Endothelial cell of umbilical vein (primary cell): ENCODE data around the gene LMNA.

Experiments used
- CTCF ChIP-seq, 2 donors: IDR thresholded peaks; 1 replicate in 1 of 2; 2 replicates in 1 of 2; pipeline ENCODE4 v1.5.1; 2011; ENCODE audit warnings: low read length in 2 of 2, mild to moderate bottlenecking in 2 of 2, moderate library complexity in 2 of 2, control low read depth in 1 of 2, inconsistent platforms in 1 of 2, low read depth in 1 of 2; ENCODE audit not compliant: insufficient read depth in 1 of 2; ENCODE audit errors: extremely low read depth in 1 of 2
- EZH2 ChIP-seq: IDR thresholded peaks from 2 replicates; pipeline ENCODE4 v1.6.1; 2012; ENCODE audit warnings: borderline replicate concordance, low read depth, mild to moderate bottlenecking, moderate library complexity, low read length, inconsistent platforms; ENCODE audit not compliant: severe bottlenecking
- JUN ChIP-seq: IDR thresholded peaks from 2 replicates; pipeline ENCODE4 v1.6.1; 2011; ENCODE audit warnings: borderline replicate concordance, low read depth; ENCODE audit not compliant: insufficient read length, insufficient read depth
- MYC ChIP-seq: IDR thresholded peaks from one replicate; pipeline ENCODE4 v1.6.1; 2011; ENCODE audit warnings: mild to moderate bottlenecking, low read depth, low read length
- POLR2A ChIP-seq: IDR thresholded peaks from 2 replicates; pipeline ENCODE4 v1.6.1; 2012; ENCODE audit warnings: low read depth, mild to moderate bottlenecking, control low read depth, low read length
- POLR2AphosphoS5 ChIP-seq: IDR thresholded peaks from 2 replicates; pipeline ENCODE4 v1.6.1; 2012; ENCODE audit warnings: low read depth, mild to moderate bottlenecking, control low read depth, low read length, moderate library complexity; ENCODE audit not compliant: insufficient read depth
- TF ChIP-seq, protein P1 (sequence below): IDR thresholded peaks from 2 replicates; pipeline ENCODE4 v1.6.1; 2011; ENCODE audit not compliant: insufficient read depth, insufficient read length

DNA sequence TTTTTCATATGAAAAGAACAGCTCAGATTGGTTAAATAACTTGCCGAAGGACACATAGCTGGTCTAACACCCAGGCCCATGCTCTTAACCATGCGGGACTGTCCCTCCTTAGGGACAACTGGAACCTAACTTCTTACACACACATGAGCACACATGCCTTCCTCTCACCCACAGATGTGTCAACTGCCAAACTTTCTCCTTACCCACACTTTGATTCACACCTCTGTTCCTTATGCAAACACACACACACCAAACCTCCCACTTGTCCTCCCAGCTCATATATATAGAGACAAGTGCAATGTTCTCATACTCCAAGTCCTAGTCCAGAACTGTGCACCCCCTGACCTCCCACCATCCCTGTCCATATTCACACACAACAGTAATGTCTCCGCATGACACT lies 49.3 kb upstream of the LMNA start:
- TF ChIP-seq POLR2A (no peak), JUN (no peak), CTCF (IDR thresholded peaks at IDR 0.05; ENCODE audit: extremely low read depth in 1 of 2, insufficient read depth in 1 of 2, low read depth in 1 of 2, low read length in 2 of 2) (no peak), EZH2 (no peak), POLR2AphosphoS5 (no peak), MYC (no peak)
- TF ChIP-seq, protein P1, sequence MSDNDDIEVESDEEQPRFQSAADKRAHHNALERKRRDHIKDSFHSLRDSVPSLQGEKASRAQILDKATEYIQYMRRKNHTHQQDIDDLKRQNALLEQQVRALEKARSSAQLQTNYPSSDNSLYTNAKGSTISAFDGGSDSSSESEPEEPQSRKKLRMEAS: no peak
